Activated naive CD4-positive, alpha-beta T cell treated with anti-CD3 and anti-CD28 coated beads, Interleukin-2, amount 10 ng/mL, durations not matched to agents 7 days and 5 days (primary cell): ENCODE data around the gene CDKN2B-AS1.

Source experiments
- CTCF ChIA-PET: fragments of 350-600 bp; sonication (Branson Sonifier 250); formaldehyde crosslinking; loops from one replicate; lab custom pipeline; 2021; ENCODE audit warnings: antibody characterized with exemption; lab: Charles Lee
- DNase-seq: peaks from one replicate; pipeline ENCODE4 v3.0.0-alpha.2; 2020
- H3K27ac Mint-ChIP-seq: one replicate; pipeline ENCODE4 v1.8.0; 2021; ENCODE audit warnings: mild to moderate bottlenecking, moderate library complexity, mixed read lengths
- H3K27me3 Mint-ChIP-seq: one replicate; pipeline ENCODE4 v1.8.0; 2021; ENCODE audit warnings: mild to moderate bottlenecking, mixed read lengths
- H3K36me3 Mint-ChIP-seq: one replicate; pipeline ENCODE4 v1.8.0; 2021; ENCODE audit warnings: mixed read lengths
- H3K4me1 Mint-ChIP-seq: one replicate; pipeline ENCODE4 v1.8.0; 2021; ENCODE audit warnings: mixed read lengths
- H3K4me3 Mint-ChIP-seq: one replicate; pipeline ENCODE4 v1.8.0; 2021; ENCODE audit warnings: mild to moderate bottlenecking, moderate library complexity, mixed read lengths
- H3K9me3 Mint-ChIP-seq: one replicate; pipeline ENCODE4 v1.8.0; 2021; ENCODE audit warnings: mixed read lengths

Gene CDKN2B-AS1

DNA sequence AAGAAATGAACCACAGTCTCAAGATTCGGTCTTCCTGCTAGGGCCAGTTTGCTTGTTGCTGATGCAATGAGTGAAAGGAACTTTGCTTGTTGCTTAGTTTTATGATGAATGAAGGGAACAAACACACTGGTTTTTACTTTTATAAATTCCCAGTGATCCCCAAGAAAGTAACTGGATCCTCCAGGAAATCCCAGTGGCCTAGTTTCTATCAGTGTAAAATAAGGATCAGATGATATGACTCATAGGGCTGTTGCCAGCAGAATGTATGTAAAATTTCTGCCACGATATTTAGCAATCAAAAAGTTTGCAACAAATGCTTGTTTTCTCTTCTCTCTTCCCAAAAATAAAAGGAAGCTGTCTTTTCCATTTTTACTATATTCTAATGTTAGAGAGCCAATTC, 174.7 kb downstream of the CDKN2B-AS1 start:
- H3K4me1 Mint-ChIP-seq: no peaks in the 10 kb centered on the region
- no peak overlapping the region for H3K4me3 Mint-ChIP-seq
- peaks cover 10% of the 10 kb centered on the region for H3K27me3 Mint-ChIP-seq
- H3K36me3 Mint-ChIP-seq: no peaks in the 10 kb centered on the region
- no peak overlapping the region for H3K27ac Mint-ChIP-seq
- CTCF ChIA-PET: no interaction called here
- no peaks in the 10 kb centered on the region for H3K9me3 Mint-ChIP-seq
- no peak for DNase-seq

DNA sequence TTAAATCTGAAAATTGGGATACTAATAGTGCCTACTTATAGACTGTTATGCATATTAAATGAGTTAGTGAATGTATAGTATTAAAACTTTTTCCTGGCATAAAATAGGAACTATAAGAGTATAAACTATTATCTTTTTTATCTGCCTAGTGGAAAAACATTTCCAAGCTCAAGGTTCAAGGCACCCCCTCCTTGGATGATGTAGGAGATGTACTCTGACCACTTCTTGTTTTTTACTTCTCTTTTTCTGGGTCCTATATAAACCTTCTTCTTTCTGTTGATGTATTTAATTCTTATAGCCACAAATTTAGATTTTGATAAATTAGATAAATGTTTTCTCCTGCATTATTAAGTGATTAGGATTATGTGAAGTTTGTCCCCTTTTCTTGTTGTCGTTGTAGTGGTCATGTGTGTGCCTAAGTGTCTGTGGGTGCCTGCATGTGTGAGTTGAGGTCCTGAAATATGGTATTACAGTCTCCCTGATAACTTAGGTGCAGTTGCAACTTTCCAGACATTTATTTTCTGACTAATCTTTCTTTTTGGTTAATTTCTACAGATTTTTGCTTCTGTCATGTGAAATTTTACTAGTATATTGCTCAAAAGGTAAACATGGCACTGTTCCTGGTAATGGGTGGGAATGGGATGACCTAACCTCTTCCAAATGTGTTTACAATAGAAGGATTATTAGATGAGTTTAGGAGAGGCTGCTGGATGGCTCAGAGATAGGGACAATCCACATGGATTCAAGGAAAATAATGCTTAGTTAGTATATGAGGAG, 175.3 kb downstream of the CDKN2B-AS1 start:
- CTCF ChIA-PET: no interaction called here
- Mint-ChIP-seq H3K27ac (no peak overlapping the region), H3K4me3 (no peak overlapping the region), H3K9me3 (no peaks in the 10 kb centered on the region), H3K4me1 (peaks cover under 1% of the 10 kb centered on the region), H3K36me3 (no peaks in the 10 kb centered on the region), H3K27me3 (peaks cover 7% of the 10 kb centered on the region)
- no peak for DNase-seq
